Activated naive CD4-positive, alpha-beta T cell treated with anti-CD3 and anti-CD28 coated beads, Interleukin-2, amount 10 ng/mL, durations not matched to agents 7 days and 5 days (primary cell): ENCODE results near the gene OR13A1.
"Not testable (repeated sequence)": the region's sequence is repeated elsewhere in the genome, so short reads cannot be mapped to it uniquely, and the experiment has no call there.

Experiments used
- CTCF ChIA-PET: fragments of 350-600 bp; sonication (Branson Sonifier 250); formaldehyde crosslinking; loops from one replicate; lab custom pipeline; 2021; ENCODE audit warnings: antibody characterized with exemption; lab: Charles Lee
- DNase-seq: peaks from one replicate; pipeline ENCODE4 v3.0.0-alpha.2; 2020
- H3K27ac Mint-ChIP-seq: one replicate; pipeline ENCODE4 v1.8.0; 2021; ENCODE audit warnings: mild to moderate bottlenecking, moderate library complexity, mixed read lengths
- H3K27me3 Mint-ChIP-seq: one replicate; pipeline ENCODE4 v1.8.0; 2021; ENCODE audit warnings: mild to moderate bottlenecking, mixed read lengths
- H3K36me3 Mint-ChIP-seq: one replicate; pipeline ENCODE4 v1.8.0; 2021; ENCODE audit warnings: mixed read lengths
- H3K4me1 Mint-ChIP-seq: one replicate; pipeline ENCODE4 v1.8.0; 2021; ENCODE audit warnings: mixed read lengths
- H3K4me3 Mint-ChIP-seq: one replicate; pipeline ENCODE4 v1.8.0; 2021; ENCODE audit warnings: mild to moderate bottlenecking, moderate library complexity, mixed read lengths
- H3K9me3 Mint-ChIP-seq: one replicate; pipeline ENCODE4 v1.8.0; 2021; ENCODE audit warnings: mixed read lengths

The OR13A1 gene

DNA sequence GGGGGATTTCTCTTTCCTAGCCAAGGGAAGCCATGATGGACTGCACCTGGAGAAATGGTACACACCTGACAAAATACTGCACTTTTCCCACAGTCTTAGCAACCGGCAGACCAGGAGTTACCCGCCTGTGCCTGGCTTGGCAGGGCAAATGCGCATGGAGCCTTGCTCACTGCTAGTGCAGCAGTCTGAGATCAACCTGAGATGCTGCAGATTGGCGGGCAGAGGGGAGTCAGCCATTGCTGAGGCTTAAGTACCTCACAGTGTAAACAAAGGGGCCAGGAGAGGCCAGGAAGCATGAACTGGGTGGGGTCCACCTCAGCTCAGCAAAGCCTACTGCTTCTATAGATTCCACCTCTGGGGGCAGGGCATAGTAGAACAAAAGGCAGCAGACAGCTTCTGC, 49.4 kb downstream of the OR13A1 start:
- no peak for DNase-seq
- H3K27me3 Mint-ChIP-seq: peaks cover 39% of the 10 kb centered on the region
- CTCF ChIA-PET: interaction anchor here (0.7 kb wide), 1 partner anchor 16 kb away, joined by 3 read pairs; no protein-coding TSS in a partner anchor

DNA sequence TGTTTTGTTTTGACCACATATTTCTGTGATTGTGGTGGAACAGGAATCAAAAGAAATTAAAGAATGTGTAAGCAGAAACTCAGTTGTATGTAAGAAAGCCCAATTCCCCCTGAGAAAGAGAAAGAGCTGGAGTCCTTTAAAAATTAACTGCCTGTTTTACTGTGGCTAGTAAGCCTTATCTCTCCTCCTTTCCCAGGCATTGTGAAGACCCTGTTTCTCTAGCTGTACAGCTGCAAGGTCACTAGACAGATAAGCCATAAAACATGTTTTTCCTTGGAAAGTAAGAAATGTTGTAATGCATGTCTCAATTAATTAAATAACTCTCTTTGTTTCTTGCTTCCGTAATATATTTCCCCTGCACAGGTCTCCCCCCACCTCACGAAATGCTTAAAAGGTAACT, 53.5 kb downstream of the OR13A1 start:
- CTCF ChIA-PET: interaction anchor here (0.6 kb wide), 1 partner anchor 15 kb away, joined by 3 read pairs; no protein-coding TSS in a partner anchor

More for the DNA sequence above, 49.4 kb downstream of the OR13A1 start:
- Mint-ChIP-seq H3K36me3 (no peaks in the 10 kb centered on the region), H3K4me1 (no peaks in the 10 kb centered on the region), H3K27ac (no peak overlapping the region), H3K9me3 (no peaks in the 10 kb centered on the region), H3K4me3 (no peak overlapping the region)

DNA sequence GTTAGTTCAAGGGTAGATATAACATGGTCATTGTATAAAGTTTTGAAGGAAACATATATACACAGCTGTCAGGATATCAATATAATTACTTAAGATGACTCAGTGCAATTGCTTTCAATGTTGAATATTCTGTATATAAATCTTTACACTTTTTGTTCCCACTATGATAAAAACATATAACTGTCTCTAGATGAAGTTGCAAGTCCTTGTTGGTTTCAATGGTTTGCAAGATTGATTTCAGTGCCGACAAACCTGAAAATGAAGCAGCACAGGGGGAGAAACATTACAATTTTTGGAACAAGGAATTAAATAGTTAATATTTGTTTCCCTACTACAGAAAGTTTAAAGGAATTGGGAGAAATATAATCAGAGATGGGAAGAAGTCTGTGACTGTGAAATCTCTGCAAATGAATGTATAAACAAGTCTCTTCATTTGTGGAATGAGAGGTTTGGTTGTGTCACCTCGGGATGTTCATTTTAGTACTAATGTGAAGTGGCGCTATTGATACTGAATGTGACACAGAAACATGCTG, 54.1 kb downstream of the OR13A1 start:
- Mint-ChIP-seq H3K4me3 (no peak overlapping the region), H3K27ac (no peak overlapping the region), H3K4me1 (no peaks in the 10 kb centered on the region), H3K9me3 (no peaks in the 10 kb centered on the region), H3K27me3 (peaks cover 21% of the 10 kb centered on the region), H3K36me3 (no peaks in the 10 kb centered on the region)
- DNase-seq: no peak
- CTCF ChIA-PET: no interaction called here

More for the DNA sequence above, 53.5 kb downstream of the OR13A1 start:
- DNase-seq: no peak
- no peaks in the 10 kb centered on the region for H3K36me3 Mint-ChIP-seq
- H3K27me3 Mint-ChIP-seq: peaks cover 26% of the 10 kb centered on the region
- H3K4me1 Mint-ChIP-seq: no peaks in the 10 kb centered on the region
- no peak overlapping the region for H3K27ac Mint-ChIP-seq
- H3K4me3 Mint-ChIP-seq: no peak overlapping the region
- H3K9me3 Mint-ChIP-seq: no peaks in the 10 kb centered on the region

DNA sequence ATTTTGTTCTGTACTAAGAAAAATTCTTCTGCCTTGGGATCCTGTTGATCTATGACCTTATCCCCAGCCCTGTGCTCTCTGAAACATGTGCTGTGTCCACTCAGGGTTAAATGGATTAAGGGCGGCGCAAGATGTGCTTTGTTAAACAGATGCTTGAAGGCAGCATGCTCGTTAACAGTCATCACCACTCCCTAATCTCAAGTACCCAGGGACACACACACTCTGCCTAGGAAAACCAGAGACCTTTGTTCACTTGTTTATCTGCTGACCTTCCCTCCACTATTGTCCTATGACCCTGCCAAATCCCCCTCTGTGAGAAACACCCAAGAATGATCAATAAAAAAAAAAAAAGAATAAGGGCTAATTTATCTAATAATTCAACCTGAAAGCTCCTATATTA, 54.8 kb downstream of the OR13A1 start:
- H3K27ac Mint-ChIP-seq, H3K4me1 Mint-ChIP-seq, CTCF ChIA-PET, H3K9me3 Mint-ChIP-seq, H3K4me3 Mint-ChIP-seq, DNase-seq, H3K36me3 Mint-ChIP-seq: not testable (repeated sequence)
- peaks cover 14% of the 10 kb centered on the region for H3K27me3 Mint-ChIP-seq

DNA sequence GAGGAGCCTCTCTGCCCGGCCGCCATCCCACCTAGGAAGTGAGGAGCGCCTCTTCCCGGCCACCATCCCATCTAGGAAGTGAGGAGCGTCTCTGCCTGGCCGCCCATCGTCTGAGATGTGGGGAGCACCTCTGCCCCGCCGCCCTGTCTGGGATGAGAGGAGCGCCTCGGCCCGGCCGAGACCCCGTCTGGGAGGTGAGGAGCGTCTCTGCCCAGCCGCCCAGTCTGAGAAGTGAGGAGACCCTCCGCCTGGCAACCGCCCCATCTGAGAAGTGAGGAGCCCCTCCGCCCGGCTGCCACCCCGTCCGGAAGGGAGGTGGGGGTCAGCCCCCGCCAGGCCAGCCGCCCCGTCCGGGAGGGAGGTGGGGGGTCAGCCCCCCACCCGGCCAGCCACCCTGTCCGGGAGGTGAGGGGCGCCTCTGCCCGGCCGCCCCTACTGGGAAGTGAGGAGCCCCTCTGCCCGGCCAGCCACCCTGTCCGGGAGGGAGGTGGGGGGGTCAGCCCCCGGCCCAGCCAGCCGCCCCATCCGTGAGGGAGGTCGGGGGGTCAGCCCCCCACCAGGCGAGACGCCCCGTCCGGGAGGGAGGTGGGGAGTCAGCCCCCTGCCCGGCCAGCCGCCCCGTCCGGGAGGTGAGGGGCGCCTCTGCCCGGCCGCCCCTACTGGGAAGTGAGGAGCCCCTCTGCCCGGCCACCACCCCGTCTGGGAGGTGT, 55.5 kb downstream of the OR13A1 start:
- DNase-seq, CTCF ChIA-PET, H3K9me3 Mint-ChIP-seq, H3K36me3 Mint-ChIP-seq, H3K27ac Mint-ChIP-seq, H3K4me1 Mint-ChIP-seq, H3K4me3 Mint-ChIP-seq: not testable (repeated sequence)
- H3K27me3 Mint-ChIP-seq: peaks cover 14% of the 10 kb centered on the region

DNA sequence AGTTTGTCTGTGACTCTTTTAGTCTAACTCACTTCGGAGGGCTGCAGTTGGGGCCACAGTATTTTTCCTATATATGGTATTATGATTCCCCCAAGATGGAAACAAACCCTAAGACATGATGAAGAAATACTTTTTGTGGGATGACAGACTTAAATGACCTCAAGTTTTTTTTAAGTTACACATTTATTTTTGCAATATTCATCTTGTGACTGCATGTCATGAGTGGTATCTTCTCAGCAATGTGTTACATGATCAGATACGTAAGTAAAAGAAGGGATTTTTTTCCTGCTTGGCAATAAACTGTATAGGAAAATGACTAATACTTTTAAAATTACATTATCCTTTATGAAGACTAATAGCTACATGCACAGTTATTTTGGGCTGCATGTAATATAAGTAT, 57.8 kb downstream of the OR13A1 start:
- no peak overlapping the region for H3K4me3 Mint-ChIP-seq
- CTCF ChIA-PET: no interaction called here
- H3K9me3 Mint-ChIP-seq: no peaks in the 10 kb centered on the region
- H3K4me1 Mint-ChIP-seq: no peaks in the 10 kb centered on the region
- H3K27me3 Mint-ChIP-seq: peaks cover 5% of the 10 kb centered on the region
- no peak overlapping the region for H3K27ac Mint-ChIP-seq
- DNase-seq: no peak
- H3K36me3 Mint-ChIP-seq: no peaks in the 10 kb centered on the region

DNA sequence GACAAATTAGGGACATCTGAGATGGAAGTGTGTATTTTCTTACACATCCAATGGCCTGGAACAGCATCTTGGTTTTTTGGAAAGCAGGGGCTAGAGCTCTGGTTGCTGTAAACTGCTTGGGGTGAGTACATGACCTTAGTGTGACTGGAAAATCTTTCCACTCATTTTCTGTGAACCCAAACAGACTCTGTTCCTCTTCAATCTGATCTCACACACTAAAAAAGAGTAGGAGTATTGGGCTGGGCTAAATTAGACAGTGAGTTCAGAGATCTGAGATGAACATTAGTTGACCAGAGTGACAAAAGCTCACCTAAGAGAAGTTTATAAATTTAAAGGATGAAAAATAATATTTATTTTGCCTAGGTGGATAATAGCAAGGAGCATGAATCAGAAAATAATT, 59.2 kb downstream of the OR13A1 start:
- Mint-ChIP-seq H3K27ac (no peak overlapping the region), H3K36me3 (no peaks in the 10 kb centered on the region), H3K4me3 (no peak overlapping the region), H3K4me1 (no peaks in the 10 kb centered on the region), H3K27me3 (peaks cover 5% of the 10 kb centered on the region), H3K9me3 (no peaks in the 10 kb centered on the region)
- no peak for DNase-seq
- CTCF ChIA-PET: interaction anchor here (1.1 to 1.2 kb wide), 2 partner anchors 21 to 209 kb away, joined by 3 read pairs; no protein-coding TSS in a partner anchor

DNA sequence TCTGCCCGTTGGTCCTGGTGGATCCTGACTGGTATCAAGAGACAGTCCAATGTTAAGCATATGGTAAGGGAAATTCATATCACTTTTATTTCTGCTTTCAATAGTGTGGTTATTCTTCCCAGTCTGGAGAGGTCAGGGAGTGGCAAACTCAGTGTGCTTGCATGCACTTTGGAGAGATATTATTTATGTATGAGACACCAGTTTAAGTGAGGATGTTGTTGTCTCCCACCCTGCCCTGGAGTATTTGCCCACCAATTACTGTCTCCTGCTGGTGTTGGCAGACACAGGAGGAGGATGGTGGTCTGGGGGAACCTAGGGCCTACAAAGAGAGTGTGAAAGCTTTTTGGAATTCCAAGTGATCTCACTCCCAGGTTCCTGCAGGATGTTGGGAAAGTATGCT, 59.7 kb downstream of the OR13A1 start:
- no peak for DNase-seq
- H3K4me3 Mint-ChIP-seq: no peak overlapping the region
- no peaks in the 10 kb centered on the region for H3K9me3 Mint-ChIP-seq
- no peak overlapping the region for H3K27ac Mint-ChIP-seq
- peaks cover 3% of the 10 kb centered on the region for H3K4me1 Mint-ChIP-seq
- H3K27me3 Mint-ChIP-seq: peaks cover 7% of the 10 kb centered on the region
- no peaks in the 10 kb centered on the region for H3K36me3 Mint-ChIP-seq
- CTCF ChIA-PET: interaction anchor here (1.1 to 1.2 kb wide), 2 partner anchors 21 to 209 kb away, joined by 3 read pairs; no protein-coding TSS in a partner anchor

DNA sequence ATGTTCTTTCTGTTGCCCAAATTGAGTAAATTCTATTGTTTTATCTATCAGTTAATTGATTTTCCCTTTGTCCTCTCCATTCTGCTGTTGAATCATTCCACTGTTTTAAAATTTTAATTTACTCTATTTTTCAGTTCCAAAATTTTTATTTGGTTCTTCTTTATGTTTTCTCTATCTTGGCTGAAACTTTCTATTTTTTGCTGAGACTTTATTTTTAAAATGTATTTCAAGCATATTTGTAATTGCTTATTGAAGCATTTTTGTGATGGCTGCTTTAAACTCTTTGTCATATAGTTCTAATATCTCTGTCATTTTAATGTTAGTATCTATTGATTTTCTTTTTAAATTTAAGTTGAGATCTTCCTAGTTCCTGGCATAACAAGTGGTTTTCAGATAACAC, 60.5 kb downstream of the OR13A1 start:
- Mint-ChIP-seq H3K36me3 (no peaks in the 10 kb centered on the region), H3K27me3 (peaks cover 10% of the 10 kb centered on the region), H3K4me3 (no peak overlapping the region), H3K4me1 (peaks cover 12% of the 10 kb centered on the region), H3K9me3 (no peaks in the 10 kb centered on the region), H3K27ac (no peak overlapping the region)
- CTCF ChIA-PET: no interaction called here
- DNase-seq: no peak

DNA sequence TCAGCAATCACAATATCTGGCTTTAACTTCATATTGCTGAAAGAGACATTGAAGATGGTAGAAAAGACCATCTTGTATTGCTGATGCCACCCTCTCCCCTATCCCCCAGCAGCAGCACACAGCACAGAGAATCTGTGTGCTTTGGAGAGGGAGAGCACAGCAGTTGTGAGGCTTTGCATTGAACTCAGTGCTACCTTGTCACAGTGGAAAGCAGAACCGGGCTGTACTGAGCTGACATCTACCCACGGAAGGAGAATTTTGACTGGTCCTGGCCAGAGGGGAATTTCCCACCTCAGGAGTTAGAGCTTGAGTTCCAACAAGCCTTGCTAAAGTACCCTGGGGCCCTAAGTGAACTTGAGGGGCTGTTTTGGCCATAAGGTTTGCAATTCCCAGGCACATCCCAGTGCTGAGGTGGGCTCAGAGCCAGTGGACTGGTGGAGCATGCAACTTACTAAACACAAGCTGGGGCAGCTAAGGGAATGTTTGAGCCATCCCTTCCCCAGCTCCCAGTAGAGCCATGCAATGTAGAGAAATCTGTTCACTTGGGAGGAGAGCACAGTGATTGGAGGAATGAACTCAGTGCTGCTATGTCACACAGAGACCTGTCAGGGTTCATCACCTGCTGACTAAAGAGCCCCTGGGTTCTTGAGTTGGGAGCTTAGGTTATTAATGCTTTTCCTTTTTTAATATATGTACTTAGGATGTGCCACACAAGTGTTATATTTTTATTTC, 62.1 kb downstream of the OR13A1 start:
- no peak for DNase-seq
- Mint-ChIP-seq H3K4me3 (no peak overlapping the region), H3K36me3 (no peaks in the 10 kb centered on the region), H3K27ac (no peak overlapping the region), H3K4me1 (peaks cover 12% of the 10 kb centered on the region), H3K27me3 (peaks cover 20% of the 10 kb centered on the region), H3K9me3 (no peaks in the 10 kb centered on the region)
- CTCF ChIA-PET: interaction anchor here (1.0 kb wide), 1 partner anchor 18 kb away, joined by 3 read pairs; no protein-coding TSS in a partner anchor
